Non-pigmented ciliary epithelial cell (primary cell): ENCODE data around the gene LONRF2.

Experiments used
- DNase-seq: peaks from one replicate; pipeline ENCODE4 v3.0.0-alpha.2; 2010; ENCODE audit warnings: low read depth

The LONRF2 gene

DNA sequence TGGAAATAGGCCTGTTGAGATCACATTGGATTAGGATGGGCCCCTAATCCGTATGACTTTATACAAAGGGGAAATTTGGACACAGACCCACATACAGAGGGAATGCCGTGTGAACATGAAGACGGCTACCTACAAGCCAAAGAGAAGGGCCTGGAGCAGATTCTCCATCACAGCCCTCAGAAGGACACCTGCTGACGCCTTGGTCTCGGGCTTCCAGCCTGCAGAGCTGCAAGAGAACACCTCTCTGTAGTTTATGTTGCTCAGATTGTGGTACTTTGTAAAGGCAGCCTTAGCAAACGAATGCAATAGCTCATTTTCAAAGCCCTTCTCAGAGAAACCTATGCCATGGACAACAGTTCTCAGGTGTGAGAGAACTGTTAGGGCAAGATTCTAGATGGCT, 86.1 kb downstream of the LONRF2 start:
- DNase-seq, result no peak

DNA sequence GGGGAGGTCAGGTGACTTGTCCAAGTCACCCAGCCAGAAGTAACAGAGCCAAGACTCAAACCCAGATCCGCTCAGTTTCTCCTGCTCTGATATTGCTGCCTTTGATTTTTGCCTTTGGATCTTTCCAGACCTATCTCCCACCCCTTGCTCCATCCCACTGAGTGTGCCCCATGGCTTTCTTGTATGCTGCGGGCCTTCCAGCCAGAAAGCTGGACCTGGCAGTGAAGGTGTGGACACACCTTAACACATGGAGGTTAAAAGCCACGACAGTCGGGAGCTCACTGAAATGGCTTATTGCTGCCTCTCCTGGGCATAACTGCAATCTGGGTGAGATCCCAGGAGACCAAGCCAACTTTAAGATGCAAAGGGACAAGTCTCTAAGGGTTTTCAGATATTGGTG, 86.7 kb downstream of the LONRF2 start:
- no peak for DNase-seq

DNA sequence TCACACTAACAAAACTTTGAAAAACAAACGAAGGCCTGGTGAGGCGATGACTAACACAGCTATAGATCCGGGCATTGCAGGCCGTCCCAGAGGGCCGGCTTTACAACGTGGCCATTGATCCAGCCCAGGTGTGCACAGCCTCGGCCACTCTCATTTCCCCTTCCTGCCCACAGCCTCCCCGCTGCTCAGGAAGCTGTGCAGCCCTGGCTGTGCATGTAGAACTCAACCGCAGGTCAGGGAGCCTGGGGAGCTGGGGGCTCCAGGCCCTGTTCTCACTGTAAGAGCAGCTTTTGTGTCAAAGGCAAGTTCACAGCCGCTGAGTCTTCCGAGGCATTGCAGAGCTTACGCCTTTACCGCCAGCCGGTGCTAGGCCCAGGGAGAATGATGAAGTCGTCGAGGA, 87.2 kb downstream of the LONRF2 start:
- no peak for DNase-seq

DNA sequence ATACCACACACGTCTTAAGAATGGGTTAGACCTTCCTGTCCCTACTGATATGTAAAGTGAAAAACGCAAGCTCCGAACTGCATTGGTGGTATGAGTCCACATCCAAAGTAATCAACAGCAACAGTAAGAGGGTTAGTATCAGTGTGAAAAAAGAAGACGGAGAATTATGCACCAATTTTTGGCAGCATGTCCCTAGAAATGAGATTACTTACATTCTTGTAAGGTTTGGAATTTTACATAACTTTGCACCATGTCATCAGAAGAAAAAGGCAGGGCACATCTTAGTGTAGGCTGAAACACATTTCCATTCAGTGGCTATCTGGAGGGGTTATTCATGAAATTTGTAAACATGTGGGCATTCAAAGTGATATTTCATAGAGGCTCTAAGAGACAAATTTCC, 88.2 kb downstream of the LONRF2 start:
- DNase-seq, result no peak

DNA sequence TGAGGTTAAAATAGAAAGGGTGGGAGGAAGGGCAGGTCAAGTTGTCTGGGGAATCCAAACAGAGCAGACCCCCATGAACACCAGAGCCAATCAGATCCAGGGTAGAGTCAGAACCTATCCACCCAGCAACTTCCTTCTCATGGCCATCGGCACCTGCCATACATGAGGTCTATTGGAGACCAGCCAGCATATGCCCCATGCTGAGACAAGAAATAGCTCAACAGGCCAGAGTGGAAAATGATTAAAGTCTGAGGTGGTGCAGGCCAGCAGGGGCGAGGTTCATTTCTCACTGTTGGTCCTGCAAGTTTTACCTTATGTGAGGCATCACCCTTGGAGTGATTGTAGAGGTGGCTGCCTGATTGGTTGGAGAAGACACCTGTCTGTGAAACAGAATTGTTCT, 89.2 kb downstream of the LONRF2 start:
- DNase-seq, result no peak

DNA sequence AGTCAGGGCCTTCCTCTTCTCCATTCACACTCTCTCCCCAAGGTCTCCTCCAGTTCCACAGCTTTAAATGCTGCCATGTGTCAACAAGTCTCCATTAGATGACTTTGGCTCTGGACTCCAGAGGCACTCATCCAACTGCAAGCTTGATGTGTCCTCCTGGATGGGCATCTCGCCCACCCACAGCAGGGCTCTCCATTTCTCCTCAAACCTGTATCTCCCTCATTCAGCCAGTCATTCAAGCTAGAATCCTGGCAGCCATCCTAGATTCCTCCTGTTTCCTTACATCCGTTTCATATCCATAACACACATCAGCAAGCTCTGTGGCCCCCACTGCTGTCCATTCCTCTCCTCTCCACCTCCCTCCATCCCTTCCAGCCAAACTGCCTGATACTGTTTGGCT, 91.5 kb downstream of the LONRF2 start:
- DNase-seq, result no peak

DNA sequence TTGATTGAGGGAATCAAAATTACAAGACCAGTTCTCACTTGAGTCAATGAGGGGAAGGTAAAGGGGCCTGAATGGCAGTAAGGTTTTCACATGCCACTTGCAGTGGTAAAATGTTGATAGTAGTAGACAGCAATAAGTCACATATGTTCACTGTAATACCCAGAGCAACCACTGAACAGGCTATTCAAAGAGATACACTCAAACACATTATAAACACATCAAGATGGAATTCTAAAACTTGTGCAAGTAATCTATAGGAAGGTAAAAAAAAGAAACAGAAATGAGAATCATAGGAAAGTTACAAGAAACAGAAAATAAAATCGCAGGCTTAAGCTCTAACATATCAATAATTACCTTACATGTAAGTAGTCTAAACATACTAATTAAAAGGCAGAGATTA, 93.3 kb downstream of the LONRF2 start:
- DNase-seq, result no peak

DNA sequence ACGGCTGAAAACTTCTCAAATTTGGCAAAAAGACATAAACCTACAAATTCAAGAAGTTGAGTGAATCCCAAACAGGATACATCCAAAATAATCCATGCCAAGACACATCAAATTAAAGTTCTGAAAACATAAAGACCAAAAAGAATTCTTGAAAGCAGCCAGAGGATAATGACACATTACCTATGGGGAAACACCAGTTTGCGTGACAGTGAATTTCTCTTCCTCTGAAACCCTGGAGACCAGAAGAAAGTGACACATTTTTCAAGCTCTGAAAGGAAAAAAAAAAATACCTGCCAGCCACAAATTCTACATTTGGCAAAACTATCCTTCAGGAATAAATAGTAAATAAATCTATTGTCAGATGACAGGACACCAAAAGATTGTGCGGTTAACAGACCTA, 93.9 kb downstream of the LONRF2 start:
- DNase-seq, result no peak

DNA sequence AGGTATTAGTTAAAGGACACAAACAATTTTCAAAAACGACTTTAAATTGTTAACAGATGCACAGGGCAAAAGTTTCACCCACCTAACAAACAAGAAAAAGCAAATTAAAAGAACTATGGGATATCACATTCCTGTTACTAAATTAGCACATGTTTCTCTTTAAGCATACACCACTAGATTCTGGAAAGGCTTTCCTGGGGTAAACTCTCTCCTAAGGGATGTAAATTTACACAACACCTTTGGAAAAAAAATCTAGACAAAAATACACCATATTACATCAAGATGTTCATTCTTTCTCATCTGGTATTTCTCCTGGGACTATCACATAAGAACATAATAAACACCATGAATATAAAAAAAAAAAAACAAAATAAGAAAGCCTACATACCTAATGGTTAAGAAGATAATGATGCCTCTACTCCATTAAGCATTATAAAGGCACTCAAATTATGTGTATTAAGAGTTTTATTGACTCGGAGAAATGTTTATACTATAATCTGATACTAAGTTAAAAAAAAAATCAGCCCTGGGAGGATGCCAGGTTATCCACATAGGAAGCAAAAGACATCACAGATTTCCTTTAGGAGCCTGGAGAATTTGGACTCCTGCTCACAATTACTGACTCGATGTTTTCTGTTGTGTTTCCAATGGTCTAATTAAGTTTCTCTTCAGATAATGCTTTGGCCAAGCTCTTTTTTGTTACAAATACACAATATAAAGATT, 97.2 kb downstream of the LONRF2 start:
- no peak for DNase-seq

DNA sequence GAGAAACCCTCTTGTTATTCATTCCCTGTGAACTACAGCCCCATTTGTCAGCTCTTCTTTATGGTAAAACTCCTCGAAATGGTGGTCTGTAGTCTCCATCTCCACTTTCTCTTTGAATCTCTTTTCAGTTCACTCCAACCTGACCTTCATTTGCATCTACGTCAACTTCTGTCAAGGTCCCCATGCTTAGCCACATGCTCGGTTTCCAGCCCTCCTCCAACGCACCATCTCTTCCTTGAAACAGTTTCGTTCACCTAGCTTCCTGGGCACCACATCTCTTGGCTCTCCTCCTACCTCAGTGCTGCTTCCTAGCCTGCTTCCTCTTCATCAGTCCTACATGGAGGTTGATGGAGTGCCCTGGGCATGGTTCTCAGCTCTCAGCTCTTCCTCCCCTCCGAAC, 98.8 kb downstream of the LONRF2 start:
- no peak for DNase-seq
